Upper lobe of left lung (tissue), 6 donors: ENCODE measurements around the gene ST8SIA6. TPM values are rescaled to one million over a fixed set of nuclear protein-coding genes. Genes with fewer than 3 reads are reported as not detected.

ENCODE experiments used
- ATAC-seq, 2 donors: fragments of 200-7000 bp; cut with Tn5 transposase; one replicate each; pipeline ENCODE4 v1.9.1; 2022; ENCODE audit warnings: mild to moderate bottlenecking in 2 of 2, moderate library complexity in 2 of 2; ENCODE audit not compliant: low FRiP score in 2 of 2
- DNase-seq, 2 donors: peaks; one replicate each; pipeline ENCODE4 v3.0.0-alpha.2; 2019 to 2020
- H3K27ac ChIP-seq, 4 donors: fragments of 200-600 bp; sonication (generic); one replicate each; pipeline ENCODE4 v1.5.1; 2016 to 2019
- H3K27me3 ChIP-seq, 4 donors: fragments of 200-600 bp; sonication (generic); one replicate each; pipeline ENCODE4 v1.5.1; 2017 to 2019
- H3K36me3 ChIP-seq, 4 donors: fragments of 200-600 bp; sonication (generic); one replicate each; pipeline ENCODE4 v1.5.1; 2016 to 2019
- H3K4me1 ChIP-seq, 4 donors: fragments of 200-600 bp; sonication (generic); one replicate each; pipeline ENCODE4 v1.5.1; 2018 to 2019
- H3K4me3 ChIP-seq, 4 donors: fragments of 200-600 bp; sonication (generic); one replicate each; pipeline ENCODE4 v1.5.1; 2017 to 2019; ENCODE audit warnings: mild to moderate bottlenecking in 2 of 4, moderate library complexity in 1 of 4
- H3K9me3 ChIP-seq, 4 donors: fragments of 200-600 bp; sonication (generic); one replicate each; pipeline ENCODE4 v1.5.1; 2018 to 2019
- EP300 ChIP-seq, 4 donors: sonication (generic); formaldehyde crosslinking; IDR thresholded peaks; one replicate each; pipeline ENCODE4 v1.5.1; 2017; ENCODE audit warnings: antibody characterized with exemption in 4 of 4, control low read depth in 2 of 4
- POLR2A ChIP-seq, 4 donors: fragments of 450-650 bp; IDR thresholded peaks; one replicate each; pipeline ENCODE4 v1.5.1; 2016 to 2017; ENCODE audit warnings: antibody characterized with exemption in 4 of 4, mild to moderate bottlenecking in 2 of 4
- POLR2AphosphoS5 ChIP-seq, 2 donors: sonication (generic); formaldehyde crosslinking; IDR thresholded peaks; one replicate each; pipeline ENCODE4 v1.5.1; 2017; ENCODE audit warnings: antibody characterized with exemption in 2 of 2
- WGBS, 2 donors: methylation state at CpG; one replicate each; pipeline ENCODE4 v1.1.5; 2017 to 2018; 5-methylcytosine and 5-hydroxymethylcytosine counted together
- total RNA-seq, 6 donors: library from RNA; depleted of rRNA in 4 of 6; stranded (reverse); fragments of >200 nt in 4 of 6; gene quantifications; one replicate each; pipeline versions ENCODE4 v1.1.0 to v1.2.1, GENCODE V29; 2016 to 2021
- TF ChIP-seq, protein P1 (sequence below), 6 experiments: fragments of 450-650 bp in 4 of 6; fragments of 200-600 bp in 2 of 6; sonication (generic) in 2 of 6; IDR thresholded peaks; one replicate each; pipeline ENCODE4 v1.5.1; 2016 to 2019; ENCODE audit warnings: antibody characterized with exemption in 6 of 6
- donor health status: DM: no; HTN: no; CAD: no; lungs with moderate emphysema.
- donor health status: DM: no; HTN: yes; CAD: no; lungs with severe emphysema.

The ST8SIA6 gene
- total RNA-seq, 6 donors from 2014 or later = 5.5 to 12.6 (median 7.0) TPM

GRCh38 chr10:17387861-17388503 is 66.4 kb downstream of the ST8SIA6 start:
- H3K4me3 ChIP-seq = no peak overlapping the region
- ATAC-seq (no peak), DNase-seq (no peak)
- no peak overlapping the region for H3K27ac ChIP-seq
- no peaks in the 10 kb centered on the region for H3K27me3 ChIP-seq
- TF ChIP-seq EP300 (IDR thresholded peaks at IDR 0.05) = no peak
- TF ChIP-seq POLR2A (IDR thresholded peaks at IDR 0.05) = no peak
- TF ChIP-seq, protein P1, sequence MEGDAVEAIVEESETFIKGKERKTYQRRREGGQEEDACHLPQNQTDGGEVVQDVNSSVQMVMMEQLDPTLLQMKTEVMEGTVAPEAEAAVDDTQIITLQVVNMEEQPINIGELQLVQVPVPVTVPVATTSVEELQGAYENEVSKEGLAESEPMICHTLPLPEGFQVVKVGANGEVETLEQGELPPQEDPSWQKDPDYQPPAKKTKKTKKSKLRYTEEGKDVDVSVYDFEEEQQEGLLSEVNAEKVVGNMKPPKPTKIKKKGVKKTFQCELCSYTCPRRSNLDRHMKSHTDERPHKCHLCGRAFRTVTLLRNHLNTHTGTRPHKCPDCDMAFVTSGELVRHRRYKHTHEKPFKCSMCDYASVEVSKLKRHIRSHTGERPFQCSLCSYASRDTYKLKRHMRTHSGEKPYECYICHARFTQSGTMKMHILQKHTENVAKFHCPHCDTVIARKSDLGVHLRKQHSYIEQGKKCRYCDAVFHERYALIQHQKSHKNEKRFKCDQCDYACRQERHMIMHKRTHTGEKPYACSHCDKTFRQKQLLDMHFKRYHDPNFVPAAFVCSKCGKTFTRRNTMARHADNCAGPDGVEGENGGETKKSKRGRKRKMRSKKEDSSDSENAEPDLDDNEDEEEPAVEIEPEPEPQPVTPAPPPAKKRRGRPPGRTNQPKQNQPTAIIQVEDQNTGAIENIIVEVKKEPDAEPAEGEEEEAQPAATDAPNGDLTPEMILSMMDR (IDR thresholded peaks at IDR 0.05) = no peak
- no peak for TF ChIP-seq POLR2AphosphoS5 (IDR thresholded peaks at IDR 0.05)
- no peaks in the 10 kb centered on the region for H3K36me3 ChIP-seq
- no peaks in the 10 kb centered on the region for H3K9me3 ChIP-seq
- H3K4me1 ChIP-seq = peaks cover 0 to 3% (median 0%) of the 10 kb centered on the region in 4 donors
- WGBS, 2 donors = 61 to 69% methylated on average over 6 of the region's 6 CpGs

DNA sequence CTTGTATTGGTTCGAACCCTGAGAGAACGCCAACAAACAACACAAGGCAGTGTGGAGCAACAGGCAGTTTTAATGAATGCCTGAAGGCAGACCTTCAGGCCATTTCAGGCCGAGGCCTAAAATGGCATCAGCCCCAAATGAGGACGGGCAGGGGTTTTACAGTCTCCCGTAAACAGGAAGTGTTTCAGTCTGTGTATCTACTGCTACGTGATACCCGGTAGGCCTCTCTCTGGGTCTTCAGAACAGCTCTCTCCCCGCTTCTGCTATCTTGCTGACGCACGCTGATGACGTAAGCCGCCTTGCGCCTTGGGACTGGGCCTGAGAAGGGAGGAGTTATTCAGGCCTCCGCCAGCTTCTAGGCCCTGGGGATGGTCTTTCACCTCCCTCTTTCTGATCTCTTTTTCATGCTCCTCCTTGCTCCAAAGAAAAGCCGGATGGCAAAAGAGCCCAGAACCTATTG is 67.7 kb downstream of the ST8SIA6 start:
- Histone ChIP-seq H3K36me3 (no peaks in the 10 kb centered on the region), H3K4me3 (no peak overlapping the region), H3K27me3 (no peaks in the 10 kb centered on the region), H3K27ac (no peak overlapping the region), H3K9me3 (no peaks in the 10 kb centered on the region), H3K4me1 (peaks cover 0 to 3% (median 0%) of the 10 kb centered on the region in 4 donors)
- ATAC-seq (no peak), DNase-seq (no peak)
- WGBS, 2 donors = 86 to 95% methylated on average over 15 of the region's 15 CpGs
- no peak for TF ChIP-seq EP300 (IDR thresholded peaks at IDR 0.05)
- no peak for TF ChIP-seq POLR2AphosphoS5 (IDR thresholded peaks at IDR 0.05)
- no peak for TF ChIP-seq POLR2A (IDR thresholded peaks at IDR 0.05)

DNA sequence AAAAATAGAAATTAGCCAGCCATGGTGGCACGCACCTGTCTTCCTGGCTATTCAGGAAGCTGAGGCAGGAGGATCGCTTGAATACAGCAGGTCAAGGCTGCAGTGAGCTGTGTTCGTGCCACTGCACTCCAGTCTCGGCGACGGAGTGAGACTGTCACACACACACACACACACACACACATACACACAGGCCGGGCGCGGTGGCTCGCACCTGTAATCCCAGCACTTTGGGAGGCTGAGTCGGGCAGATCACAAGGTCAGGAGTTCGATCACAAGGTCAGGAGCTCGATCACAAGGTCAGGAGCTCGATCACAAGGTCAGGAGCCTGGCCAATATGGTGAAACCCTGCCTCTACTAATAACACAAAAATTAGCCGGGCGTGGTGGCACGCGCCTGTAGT is 68.4 kb downstream of the ST8SIA6 start:
- Histone ChIP-seq H3K27me3 (no peaks in the 10 kb centered on the region), H3K36me3 (no peaks in the 10 kb centered on the region), H3K27ac (no peak overlapping the region), H3K4me3 (no peak overlapping the region), H3K9me3 (no peaks in the 10 kb centered on the region), H3K4me1 (peaks cover 0 to 3% (median 0%) of the 10 kb centered on the region in 4 donors)
- 95 to 100% methylated on average over 7 to 18 of the region's 18 CpGs for WGBS, 2 donors
- ATAC-seq (no peak), DNase-seq (peak in 1 of 2 donors; percentile 60)
- TF ChIP-seq POLR2A (IDR thresholded peaks at IDR 0.05) = no peak
- TF ChIP-seq EP300 (IDR thresholded peaks at IDR 0.05) = no peak
- TF ChIP-seq, protein P1 (IDR thresholded peaks at IDR 0.05) = no peak
- no peak for TF ChIP-seq POLR2AphosphoS5 (IDR thresholded peaks at IDR 0.05)

DNA sequence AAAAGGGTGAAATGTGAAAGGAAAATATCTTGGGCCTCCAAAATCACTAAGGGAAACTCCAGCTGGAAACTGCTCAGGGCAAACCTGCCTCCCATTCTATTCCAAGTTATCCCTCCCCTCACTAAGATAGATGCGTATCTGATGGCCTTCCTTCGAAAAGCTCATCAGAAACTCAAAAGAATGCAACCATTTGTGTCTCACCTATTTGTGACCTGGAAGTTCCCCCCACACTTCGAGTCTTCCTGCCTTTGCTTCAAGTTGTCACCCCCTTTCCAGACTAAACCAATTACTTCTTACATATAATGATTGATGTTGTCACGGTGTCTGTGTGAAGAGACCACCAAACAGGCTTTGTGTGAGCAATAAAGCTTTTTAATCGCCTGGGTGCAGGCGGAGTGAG is 69.3 kb downstream of the ST8SIA6 start:
- no peak for ATAC-seq
- Histone ChIP-seq H3K4me1 (peaks cover 0 to 3% (median 0%) of the 10 kb centered on the region in 4 donors), H3K27me3 (no peaks in the 10 kb centered on the region), H3K9me3 (no peaks in the 10 kb centered on the region), H3K36me3 (no peaks in the 10 kb centered on the region), H3K4me3 (no peak overlapping the region), H3K27ac (no peak overlapping the region)
- TF ChIP-seq POLR2AphosphoS5 (IDR thresholded peaks at IDR 0.05) (no peak), EP300 (IDR thresholded peaks at IDR 0.05) (no peak), POLR2A (IDR thresholded peaks at IDR 0.05) (no peak)
- TF ChIP-seq, protein P1 (IDR thresholded peaks at IDR 0.05) = no peak
- no peak for DNase-seq
- WGBS, 2 donors = 79 to 86% methylated on average over 6 of the region's 6 CpGs

DNA sequence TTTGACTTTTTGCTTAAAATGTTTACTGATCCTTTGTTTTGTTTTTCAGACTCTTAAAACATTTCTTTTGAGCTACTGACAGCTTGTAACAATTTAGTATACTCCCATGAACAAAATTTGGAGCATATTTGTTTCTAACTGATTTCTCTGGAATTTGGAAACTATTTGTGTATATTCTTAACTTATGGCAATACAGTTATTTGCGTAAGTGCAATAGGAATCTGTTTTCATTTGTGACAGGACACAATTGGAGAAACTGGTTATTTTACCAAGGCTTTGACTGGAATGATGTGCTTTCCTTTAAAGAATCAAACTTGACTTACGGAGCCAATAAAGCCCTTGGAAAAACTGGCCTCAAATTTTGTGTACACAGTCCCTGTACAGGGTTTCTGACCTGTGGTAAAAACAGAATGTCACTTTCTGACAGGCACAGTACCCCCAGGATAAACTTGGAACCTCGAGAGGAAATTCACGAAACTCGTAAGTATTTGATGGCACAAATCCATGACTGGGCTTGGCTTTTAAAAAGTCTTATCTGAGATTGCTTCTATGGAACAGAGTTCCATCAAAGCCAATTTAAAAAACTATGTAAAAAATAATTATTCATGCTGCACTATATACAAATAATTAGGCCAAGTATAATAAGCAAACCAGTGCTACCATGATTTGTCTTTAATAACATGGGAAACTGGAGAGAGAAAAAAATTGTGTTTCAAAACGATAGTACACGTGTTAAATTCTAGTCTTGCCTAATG is 70.4 kb downstream of the ST8SIA6 start:
- Histone ChIP-seq H3K27ac (peak overlapping the region in 1 of 4 donors; percentile 5), H3K9me3 (no peaks in the 10 kb centered on the region), H3K36me3 (no peaks in the 10 kb centered on the region), H3K27me3 (no peaks in the 10 kb centered on the region), H3K4me3 (no peak overlapping the region), H3K4me1 (peaks cover 0 to 3% (median 0%) of the 10 kb centered on the region in 4 donors)
- TF ChIP-seq POLR2A (IDR thresholded peaks at IDR 0.05) = no peak
- TF ChIP-seq POLR2AphosphoS5 (IDR thresholded peaks at IDR 0.05) = no peak
- no peak for TF ChIP-seq EP300 (IDR thresholded peaks at IDR 0.05)
- WGBS, 2 donors = 47 to 54% methylated on average over 7 of the region's 7 CpGs
- no peak for ATAC-seq
- no peak for DNase-seq
